Measurements from ENCODE around the gene SERPINA5.
"Not testable (repeated sequence)": the region's sequence is repeated elsewhere in the genome, so short reads cannot be mapped to it uniquely, and the experiment has no call there.

The SERPINA5 gene

DNA sequence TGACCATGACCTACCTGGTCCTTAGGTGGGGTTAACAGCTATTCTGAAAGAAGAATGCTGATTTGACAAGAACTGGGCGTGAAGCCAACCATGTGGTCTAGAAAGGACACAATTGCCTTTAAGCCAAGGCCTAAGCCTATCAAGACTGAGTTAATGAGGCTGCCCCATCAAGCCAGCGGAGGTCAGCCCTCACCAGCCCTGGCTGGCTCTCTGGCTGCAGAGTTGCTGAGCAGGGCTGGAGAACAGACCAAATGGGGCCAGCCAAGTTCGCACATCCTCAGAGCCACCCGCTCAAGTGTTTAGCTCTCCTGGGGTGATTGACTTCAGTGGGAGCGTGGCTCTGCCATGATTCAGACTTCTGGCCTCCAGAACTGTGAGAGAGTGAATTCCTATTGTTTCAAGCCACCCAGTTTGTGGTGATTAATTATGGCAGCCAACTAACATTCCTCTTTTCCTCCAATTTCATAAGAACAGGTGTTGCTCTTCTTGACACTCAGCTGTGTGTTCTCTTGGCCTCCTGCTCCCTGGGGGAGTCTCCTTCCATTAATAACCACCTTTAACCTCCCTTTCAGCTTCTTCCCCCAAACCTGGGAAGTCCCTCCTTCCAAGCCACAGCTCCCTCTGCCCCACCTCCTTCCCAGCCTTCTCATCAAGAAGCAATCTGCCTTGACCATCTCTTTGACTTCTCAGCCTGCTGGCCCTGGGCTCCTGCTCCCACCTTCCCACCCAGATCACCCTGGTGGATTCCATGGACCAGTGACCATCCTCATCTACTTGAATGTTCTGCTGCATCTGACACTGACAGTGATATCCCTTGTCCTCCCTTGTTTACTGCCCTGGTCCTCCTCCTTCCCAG lies 5.3 kb upstream of the SERPINA5 start:
- CTCF ChIA-PET: interaction anchor here (0.8 kb wide), 1 partner anchor 27 kb away, joined by 3 read pairs; no protein-coding TSS in a partner anchor
- TF ChIP-seq, protein P1, sequence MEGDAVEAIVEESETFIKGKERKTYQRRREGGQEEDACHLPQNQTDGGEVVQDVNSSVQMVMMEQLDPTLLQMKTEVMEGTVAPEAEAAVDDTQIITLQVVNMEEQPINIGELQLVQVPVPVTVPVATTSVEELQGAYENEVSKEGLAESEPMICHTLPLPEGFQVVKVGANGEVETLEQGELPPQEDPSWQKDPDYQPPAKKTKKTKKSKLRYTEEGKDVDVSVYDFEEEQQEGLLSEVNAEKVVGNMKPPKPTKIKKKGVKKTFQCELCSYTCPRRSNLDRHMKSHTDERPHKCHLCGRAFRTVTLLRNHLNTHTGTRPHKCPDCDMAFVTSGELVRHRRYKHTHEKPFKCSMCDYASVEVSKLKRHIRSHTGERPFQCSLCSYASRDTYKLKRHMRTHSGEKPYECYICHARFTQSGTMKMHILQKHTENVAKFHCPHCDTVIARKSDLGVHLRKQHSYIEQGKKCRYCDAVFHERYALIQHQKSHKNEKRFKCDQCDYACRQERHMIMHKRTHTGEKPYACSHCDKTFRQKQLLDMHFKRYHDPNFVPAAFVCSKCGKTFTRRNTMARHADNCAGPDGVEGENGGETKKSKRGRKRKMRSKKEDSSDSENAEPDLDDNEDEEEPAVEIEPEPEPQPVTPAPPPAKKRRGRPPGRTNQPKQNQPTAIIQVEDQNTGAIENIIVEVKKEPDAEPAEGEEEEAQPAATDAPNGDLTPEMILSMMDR (IDR thresholded peaks at IDR 0.05; ENCODE audit: insufficient read depth, low read length, missing control alignments): no peak
- POLR2A ChIA-PET: no interaction called here
- H3K4me3 ChIP-seq (ENCODE audit: low read depth, low read length): no peak overlapping the region
- no peak for DNase-seq (ENCODE audit: low read depth, low spot score)

DNA sequence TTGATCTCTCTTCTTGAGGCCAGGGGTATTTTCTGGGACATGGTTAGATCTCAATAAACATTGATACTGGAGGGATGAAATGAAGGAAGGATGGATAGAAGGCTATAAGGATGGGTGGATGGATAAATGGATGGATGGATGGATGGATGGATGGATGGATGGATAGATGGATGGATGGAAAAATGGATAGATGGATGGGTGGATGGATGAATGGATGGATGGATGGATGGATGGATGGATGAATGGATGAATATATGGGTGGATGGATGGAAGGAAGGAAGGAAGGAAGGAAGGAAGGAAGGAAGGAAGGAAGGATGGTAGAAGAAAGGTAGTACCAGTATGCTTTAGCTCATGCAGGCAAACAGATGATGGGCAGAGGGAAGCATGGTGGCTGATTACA lies 3.8 kb upstream of the SERPINA5 start:
- CTCF ChIA-PET; H3K4me3 ChIP-seq (ENCODE audit: low read depth, low read length); DNase-seq (ENCODE audit: low read depth, low spot score); POLR2A ChIA-PET: not testable (repeated sequence)

DNA sequence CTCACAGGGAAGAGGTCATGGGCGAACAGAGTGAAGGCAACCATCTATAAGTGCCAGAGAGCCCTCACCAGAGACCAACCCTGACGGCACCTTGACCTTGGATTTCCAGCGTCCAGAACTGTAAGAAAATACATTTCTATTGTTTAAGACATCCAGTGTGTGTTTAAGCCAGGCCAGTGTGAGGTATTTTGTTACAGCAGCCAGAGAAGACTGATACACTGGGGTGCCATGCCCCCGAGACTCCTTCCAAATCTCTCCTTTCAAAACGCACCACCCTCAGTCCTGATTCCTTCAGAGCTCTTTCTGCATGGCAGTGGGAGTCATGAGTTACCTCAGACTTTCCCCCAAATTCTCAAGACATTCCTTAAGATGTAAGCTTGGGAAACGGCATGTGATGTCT lies 2.5 kb upstream of the SERPINA5 start:
- DNase-seq (ENCODE audit: low read depth, low spot score): no peak
- TF ChIP-seq, protein P1 (IDR thresholded peaks at IDR 0.05; ENCODE audit: insufficient read depth, low read length, missing control alignments): no peak
- ChIA-PET POLR2A (no interaction called here), CTCF (no interaction called here)
- no peak overlapping the region for H3K4me3 ChIP-seq (ENCODE audit: low read depth, low read length)

DNA sequence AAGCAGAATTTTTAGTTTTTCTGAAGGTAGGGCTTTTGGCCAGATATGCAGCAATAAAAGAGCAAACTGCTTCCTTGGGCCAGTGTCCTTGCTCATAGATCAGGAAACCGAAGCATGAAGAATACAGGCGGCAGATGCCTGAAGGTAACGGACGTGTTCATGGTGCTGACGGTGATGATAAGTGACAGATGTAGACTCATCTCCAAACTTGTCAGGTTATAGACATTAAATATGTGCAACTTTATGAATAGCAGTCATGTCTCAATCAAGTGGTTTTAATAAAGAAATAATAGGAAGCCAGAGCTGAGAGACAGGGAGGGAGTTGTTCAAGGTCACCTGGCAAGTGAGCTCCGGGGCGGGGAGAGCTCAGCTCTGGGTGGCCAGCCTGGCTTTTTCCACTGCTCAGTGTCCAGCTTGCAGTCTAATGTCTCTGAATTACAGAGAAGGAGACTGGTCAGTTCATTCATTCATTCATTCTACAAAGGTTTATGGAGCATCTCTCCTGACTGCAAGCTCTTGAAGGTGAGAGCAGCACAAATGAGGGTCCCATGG lies 1.0 kb downstream of the SERPINA5 start:
- no peak for DNase-seq (ENCODE audit: low read depth, low spot score)
- no peak overlapping the region for H3K4me3 ChIP-seq (ENCODE audit: low read depth, low read length)
- CTCF ChIA-PET: interaction anchor here (1.1 kb wide), 1 partner anchor 34 kb away, joined by 3 read pairs; no protein-coding TSS in a partner anchor
- TF ChIP-seq, protein P1 (IDR thresholded peaks at IDR 0.05; ENCODE audit: insufficient read depth, low read length, missing control alignments): no peak
- POLR2A ChIA-PET: no interaction called here

DNA sequence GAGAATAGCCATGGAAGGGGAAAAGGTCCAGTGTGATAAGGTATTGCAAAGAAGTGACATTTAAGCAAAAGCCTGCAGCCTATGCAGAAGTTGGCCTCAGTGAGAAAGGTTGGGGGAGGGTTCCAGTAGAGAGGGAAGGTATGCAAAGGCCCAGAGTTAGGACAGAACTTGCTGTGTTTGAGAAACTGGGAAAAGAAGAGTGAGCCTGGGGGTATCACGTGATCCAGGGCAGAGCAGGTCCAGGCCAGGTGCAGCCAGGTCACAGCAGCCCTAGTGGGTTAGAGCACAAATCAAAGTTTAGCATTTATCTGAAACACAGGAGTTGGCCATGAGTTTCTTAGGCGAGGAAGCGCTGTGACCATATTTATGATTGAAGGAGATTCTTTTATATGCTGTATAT lies 1.6 kb downstream of the SERPINA5 start:
- DNase-seq (ENCODE audit: low read depth, low spot score): no peak
- ChIA-PET CTCF (interaction anchor here (1.1 to 1.8 kb wide), 3 partner anchors 13 to 34 kb away, joined by 3 to 6 read pairs (median 3); no protein-coding TSS in a partner anchor), POLR2A (no interaction called here)
- no peak overlapping the region for H3K4me3 ChIP-seq (ENCODE audit: low read depth, low read length)
- TF ChIP-seq, protein P1 (IDR thresholded peaks at IDR 0.05; ENCODE audit: insufficient read depth, low read length, missing control alignments): no peak

DNA sequence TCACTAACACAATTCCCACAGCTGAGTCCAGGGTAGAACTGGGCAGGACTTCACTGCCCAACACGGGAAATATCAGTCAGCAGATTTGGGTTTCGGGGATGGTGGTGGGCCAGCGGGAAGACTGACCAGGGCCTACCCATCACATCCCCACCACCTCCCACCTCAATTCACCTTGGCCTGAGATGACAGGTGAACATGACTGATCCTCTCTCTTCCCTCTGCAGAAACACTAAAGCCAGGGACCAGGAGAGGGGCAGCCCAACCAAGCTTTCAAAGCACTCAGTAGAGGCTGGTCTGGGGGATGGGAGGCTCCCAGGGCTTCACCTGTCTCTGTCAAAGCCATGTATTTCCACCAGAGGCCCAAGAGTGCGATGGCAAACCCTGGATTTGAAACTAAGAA lies 2.3 kb downstream of the SERPINA5 start:
- H3K4me3 ChIP-seq (ENCODE audit: low read depth, low read length): no peak overlapping the region
- TF ChIP-seq, protein P1 (IDR thresholded peaks at IDR 0.05; ENCODE audit: insufficient read depth, low read length, missing control alignments): no peak
- POLR2A ChIA-PET: no interaction called here
- no peak for DNase-seq (ENCODE audit: low read depth, low spot score)
- CTCF ChIA-PET: interaction anchor here (1.5 to 1.8 kb wide), 3 partner anchors 14 to 34 kb away, joined by 3 to 6 read pairs (median 5); no protein-coding TSS in a partner anchor

Measured in AG04449 (cell line).